Heart left ventricle (tissue), 13 donors: ENCODE results near the gene IGFN1.

Experiments used
- CTCF ChIP-seq, 12 donors: fragments of 200-600 bp; sonication (generic) in 4 of 12; IDR thresholded peaks; one replicate each; pipeline versions ENCODE4 v1.5.0 to v1.8.0; 2018 to 2022; ENCODE audit warnings: antibody characterized with exemption in 12 of 12, mild to moderate bottlenecking in 5 of 12
- POLR2A ChIP-seq, 2 donors: fragments of 450-650 bp; IDR thresholded peaks; one replicate each; pipeline ENCODE4 v1.6.1; 2017; ENCODE audit warnings: antibody characterized with exemption in 2 of 2, mild to moderate bottlenecking in 2 of 2, moderate library complexity in 2 of 2
- donor health status: ischemic (EF 13 %, LVEDD 7.1; RV severe dilation, severe dysfunction).
- donor health status: DM: no; HTN: yes; CAD: no.
- donor health status: DM: no; HTN: no; CAD: no.
- donor health status: ischemic (EF 25% LVEDD 6.9; RV normal size, moderate dysfunction).
- donor health status: ischemic (EF 25% LVEDD 5.7; RV mildly dilated, moderate dysfunction).
- donor health status: ischemic (EF 35%, LVEDD 5.7; RV mildly dilated, moderate dysfunction).
- donor health status: nonischemic (EF 11% LVEDD 7.7; RV severe dilation, severe dysfunction).
- donor health status: DM: yes; HTN: yes; CAD: no.
- donor health status: PGD.
- donor health status: ischemic (EF 29% LVEDD 5.4; RV normal size, mild dysfunction).
- donor health status: nonischemic (EF 23%, LVEDD 6.1; RV moderate dilation, normal function).

GRCh38 chr1:201222125-201222524 is 31.5 kb downstream of the IGFN1 start:
- TF ChIP-seq POLR2A (IDR thresholded peaks at IDR 0.05) (no peak), CTCF (IDR thresholded peaks at IDR 0.05) (no peak)
